GM19035 (cell line): ENCODE results near the gene SLC15A4.

Source experiments
- ATAC-seq: cut with Tn5 transposase; IDR thresholded peaks from one replicate; pipeline ENCODE4 v1.9.1; 2021; ENCODE audit not compliant: unreplicated experiment

Gene SLC15A4

GRCh38 chr12:128763395-128763794, 60.4 kb downstream of the SLC15A4 start:
- ATAC-seq = no peak

- ATAC-seq = no peak
Measured at GRCh38 chr12:128761379-128761790, 62.4 kb downstream of the SLC15A4 start.

DNA sequence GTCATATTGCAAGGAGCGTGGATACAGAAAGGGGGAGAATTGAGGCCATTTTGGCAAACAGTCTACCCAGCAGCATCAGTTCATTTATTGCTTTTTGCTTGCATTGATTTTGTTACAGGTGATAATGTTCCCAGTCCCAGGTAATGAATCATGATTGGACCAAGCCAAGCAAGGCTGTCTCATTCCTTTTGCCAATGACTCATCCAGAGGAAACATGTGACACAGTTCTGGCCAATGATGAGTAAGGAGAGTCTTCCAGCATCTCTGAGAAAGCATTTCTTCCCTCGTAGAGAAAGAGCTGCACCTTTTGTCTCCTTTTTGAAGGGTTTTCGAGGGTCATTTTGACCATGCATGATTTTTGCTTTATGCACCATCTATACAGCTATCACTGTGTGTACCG, 68.2 kb downstream of the SLC15A4 start:
- ATAC-seq = no peak

DNA sequence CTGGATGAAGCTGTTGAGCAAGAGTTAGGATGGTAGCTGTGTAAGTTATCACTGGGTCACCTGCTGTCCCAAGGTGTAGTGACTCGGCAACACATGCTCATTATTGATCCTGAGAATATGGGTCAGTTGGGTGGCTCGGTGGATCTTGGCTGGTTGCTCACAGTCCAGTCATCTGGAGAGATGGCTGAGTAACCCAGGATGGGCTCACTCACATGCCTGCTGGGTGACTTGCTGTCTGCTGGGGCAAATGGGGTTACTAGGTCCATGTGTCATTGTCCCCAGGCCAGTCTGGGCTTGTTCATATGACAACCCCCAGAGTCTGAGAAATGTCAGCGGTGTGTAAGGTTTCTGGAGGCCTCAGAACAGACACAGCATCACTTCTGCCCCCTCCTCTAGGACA, 69.5 kb downstream of the SLC15A4 start:
- ATAC-seq = no peak

GRCh38 chr12:128753438-128753837, 70.3 kb downstream of the SLC15A4 start:
- ATAC-seq = no peak

GRCh38 chr12:128752386-128752785, 71.4 kb downstream of the SLC15A4 start:
- ATAC-seq = no peak

DNA sequence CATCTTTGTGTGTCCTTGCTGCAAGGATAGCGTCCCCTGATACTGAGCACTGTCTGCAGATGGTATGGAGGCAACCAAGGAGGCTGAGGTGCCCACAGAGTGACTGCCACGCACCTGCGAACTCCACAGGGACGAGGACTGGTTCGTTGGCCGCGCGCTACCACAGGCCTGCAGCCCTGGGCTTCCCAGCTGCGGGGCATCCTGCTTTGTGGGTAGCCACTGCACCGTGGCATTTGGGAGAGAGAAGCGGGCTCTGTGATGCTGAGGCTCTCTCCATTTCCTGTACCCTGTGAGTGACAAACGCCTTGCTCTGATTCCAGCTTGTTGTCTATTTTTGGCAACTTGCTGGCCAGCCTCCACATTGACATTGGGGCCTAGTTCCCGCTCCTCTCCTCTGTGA, 76.3 kb downstream of the SLC15A4 start:
- ATAC-seq = no peak

DNA sequence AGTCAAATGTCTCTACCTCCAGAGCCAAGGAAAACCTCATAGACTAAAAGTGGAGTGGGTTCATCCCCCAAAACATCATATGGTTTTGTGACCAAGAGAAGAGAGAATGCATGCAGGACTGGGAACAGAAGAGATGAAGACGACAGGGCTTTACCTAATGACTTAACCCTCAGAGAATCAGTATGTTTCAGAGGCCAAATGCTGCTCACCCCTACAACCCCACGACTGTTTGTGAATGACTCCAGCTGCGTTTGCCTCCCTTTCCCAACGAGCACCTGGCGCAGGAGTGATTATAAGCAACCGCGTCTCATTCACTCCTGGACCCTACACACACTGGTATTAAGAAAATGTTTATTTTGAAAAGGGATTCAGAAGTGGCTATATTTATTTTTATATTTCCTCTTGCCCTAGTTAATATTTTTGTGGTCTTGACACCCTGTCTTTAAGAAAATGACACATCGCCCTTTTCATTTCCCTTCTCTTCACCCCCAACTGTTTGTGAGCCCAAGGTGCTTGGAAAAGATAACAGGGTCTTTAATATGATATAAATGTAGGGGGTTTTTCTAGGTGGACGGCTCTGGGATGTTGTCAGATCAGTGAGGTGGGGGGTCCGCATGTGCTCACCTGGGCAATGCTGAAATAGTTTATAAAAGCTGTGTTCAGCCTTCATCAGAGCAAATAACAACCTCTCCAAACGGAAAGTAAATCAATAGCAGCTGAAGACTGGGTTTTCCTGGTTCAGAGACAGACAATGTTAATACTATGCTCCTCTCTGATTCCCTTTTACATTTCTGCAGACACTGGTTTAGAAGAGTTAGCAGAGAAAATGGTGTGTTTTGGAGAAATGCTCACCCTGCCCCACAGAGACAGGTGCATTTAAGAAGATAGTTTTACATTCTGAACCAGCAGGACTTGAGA, 77.7 kb downstream of the SLC15A4 start:
- no peak for ATAC-seq

GRCh38 chr12:128743916-128744315, 79.8 kb downstream of the SLC15A4 start:
- ATAC-seq = no peak
